Neural cell (in vitro differentiated cells): ENCODE data around the gene B9D1.

ENCODE experiments used
- CTCF ChIP-seq: fragments of 450-650 bp; IDR thresholded peaks from 2 replicates; pipeline ENCODE4 v1.5.1; 2014; ENCODE audit warnings: antibody characterized with exemption, mild to moderate bottlenecking, moderate library complexity; ENCODE audit not compliant: poor library complexity, severe bottlenecking
- EZH2 ChIP-seq: fragments of 200-600, 300-800 bp; shearing (Covaris generic), sonication (generic); IDR thresholded peaks from 2 replicates; pipeline ENCODE4 v1.6.1; 2014; ENCODE audit warnings: antibody characterized with exemption, low read length, borderline replicate concordance, mild to moderate bottlenecking; ENCODE audit not compliant: insufficient read depth, poor library complexity, severe bottlenecking
- MXI1 ChIP-seq: fragments of 450-650 bp; conservative IDR thresholded peaks from 2 replicates; pipeline ENCODE4 v1.6.1; 2014; ENCODE audit warnings: antibody characterized with exemption, mild to moderate bottlenecking; ENCODE audit not compliant: poor library complexity, severe bottlenecking
- POLR2AphosphoS5 ChIP-seq: IDR thresholded peaks from 2 replicates; pipeline ENCODE4 v1.6.1; 2012
- REST ChIP-seq: IDR thresholded peaks from 2 replicates; pipeline ENCODE4 v1.6.1; 2012; ENCODE audit warnings: borderline replicate concordance
- TAF1 ChIP-seq: IDR thresholded peaks from 2 replicates; pipeline ENCODE4 v1.6.1; 2012; ENCODE audit warnings: low read depth

- TF ChIP-seq TAF1: no peak
- TF ChIP-seq CTCF: no peak
- no peak for TF ChIP-seq POLR2AphosphoS5
- no peak for TF ChIP-seq REST
- no peak for TF ChIP-seq MXI1
- no peak for TF ChIP-seq EZH2
These were observed 51.5 kb downstream of the B9D1 start for GRCh38 chr17:19311016-19311415.
